IPS-NIHi7 (cell line): ENCODE data around the gene CITED2.

ENCODE experiments used
- DNase-seq: peaks from one replicate; pipeline ENCODE4 v3.0.0; 2012; ENCODE audit warnings: mixed read lengths; ENCODE audit errors: extremely low spot score

The CITED2 gene

DNA sequence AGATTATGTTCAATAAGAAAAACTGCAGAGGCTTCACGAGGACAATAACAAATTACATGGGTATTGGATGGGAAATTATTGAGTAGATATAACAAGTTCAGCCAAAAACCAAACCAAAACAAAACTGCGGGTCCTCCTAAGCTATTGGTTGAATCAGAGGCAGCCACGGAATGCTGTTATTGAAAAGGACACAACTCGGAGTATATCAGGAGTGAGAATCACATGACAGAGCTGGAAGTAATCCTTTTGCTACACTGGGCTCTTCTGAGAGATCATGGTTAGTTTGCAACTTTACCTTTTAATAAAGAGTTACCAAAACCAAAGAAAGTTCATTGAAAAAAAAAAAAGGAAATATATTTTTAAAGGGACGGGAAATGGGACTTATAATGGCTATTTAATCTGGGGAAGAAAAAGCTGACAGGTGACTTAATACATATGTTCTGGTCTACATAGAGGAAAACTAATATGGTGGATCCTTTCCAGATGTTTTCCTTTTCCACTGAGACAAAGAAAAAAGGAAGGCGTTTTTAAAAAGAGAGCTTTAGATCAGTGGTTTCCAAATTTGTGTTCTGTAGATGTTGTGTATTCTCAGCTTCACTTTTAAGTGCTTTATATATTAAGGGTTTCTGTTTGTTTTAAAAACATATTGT lies 6.9 kb upstream of the CITED2 start:
- no peak for DNase-seq

DNA sequence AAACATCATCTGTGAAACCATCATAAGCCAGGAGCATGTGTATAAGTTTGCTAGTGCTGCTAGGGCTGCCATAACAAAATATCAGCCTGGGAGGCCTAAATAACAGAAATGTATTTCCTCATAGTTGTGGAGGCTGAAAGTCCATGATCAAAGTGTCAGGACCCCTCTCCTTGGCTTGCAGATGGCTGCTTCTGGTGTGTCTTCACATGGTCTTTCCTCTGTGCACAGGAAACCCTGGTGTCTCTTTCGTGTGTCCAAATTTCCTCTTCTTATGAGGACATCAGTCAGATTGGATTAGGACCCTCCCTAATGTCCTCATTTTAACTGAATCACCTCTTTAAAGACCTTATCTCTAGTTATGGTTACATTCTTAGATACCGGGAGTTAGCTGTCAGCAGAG lies 6.2 kb upstream of the CITED2 start:
- DNase-seq = no peak

GRCh38 chr6:139380168-139380567 lies 5.7 kb upstream of the CITED2 start:
- no peak for DNase-seq

- no peak for DNase-seq
Measured at GRCh38 chr6:139378882-139379341, 4.5 kb upstream of the CITED2 start.

GRCh38 chr6:139378226-139378625 lies 3.8 kb upstream of the CITED2 start:
- no peak for DNase-seq

DNA sequence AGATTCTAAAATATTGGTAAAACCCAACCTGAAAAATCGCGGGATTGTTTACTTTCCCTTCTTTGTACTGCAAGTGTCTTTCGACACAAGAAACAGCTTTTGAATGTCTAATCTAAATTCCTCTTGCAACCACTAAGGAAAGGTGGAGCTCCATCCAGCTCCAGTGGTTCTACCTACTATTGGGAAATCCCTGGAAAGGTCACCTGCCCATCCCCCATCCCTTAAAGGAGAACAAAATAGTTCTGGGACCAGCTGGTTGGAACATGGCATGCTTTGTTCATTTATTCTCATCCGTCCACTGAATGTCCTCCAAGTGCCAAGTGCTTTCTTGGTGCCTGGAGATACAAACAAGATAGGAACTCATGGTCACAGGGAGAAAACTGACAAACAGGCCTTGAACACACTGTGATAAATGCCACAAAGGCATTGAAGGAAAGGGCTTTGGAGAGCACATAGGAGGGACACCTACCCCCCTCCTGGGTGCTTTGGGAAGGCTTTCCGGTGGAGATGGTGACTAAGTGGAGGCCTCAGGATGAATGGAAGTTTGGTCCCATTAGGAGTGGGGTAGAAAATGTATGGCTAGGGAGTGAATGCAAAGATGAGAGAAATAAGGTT lies 2.3 kb upstream of the CITED2 start:
- no peak for DNase-seq

DNA sequence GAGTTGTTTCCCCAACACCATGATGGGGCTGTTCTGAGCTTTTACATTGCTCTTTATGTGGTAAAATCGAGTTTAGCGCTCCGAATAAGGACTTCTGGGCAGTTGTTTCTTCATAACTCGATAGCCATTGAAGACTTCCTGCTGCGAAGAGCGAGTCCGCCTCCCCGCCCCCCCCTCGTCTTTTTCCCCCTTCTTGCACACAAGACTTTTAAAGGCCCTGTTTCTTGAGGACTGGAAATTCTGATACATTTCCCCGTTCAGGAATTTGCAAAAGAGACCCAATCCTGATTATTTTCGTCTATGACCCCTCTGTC lies 1.5 kb upstream of the CITED2 start:
- no peak for DNase-seq

DNA sequence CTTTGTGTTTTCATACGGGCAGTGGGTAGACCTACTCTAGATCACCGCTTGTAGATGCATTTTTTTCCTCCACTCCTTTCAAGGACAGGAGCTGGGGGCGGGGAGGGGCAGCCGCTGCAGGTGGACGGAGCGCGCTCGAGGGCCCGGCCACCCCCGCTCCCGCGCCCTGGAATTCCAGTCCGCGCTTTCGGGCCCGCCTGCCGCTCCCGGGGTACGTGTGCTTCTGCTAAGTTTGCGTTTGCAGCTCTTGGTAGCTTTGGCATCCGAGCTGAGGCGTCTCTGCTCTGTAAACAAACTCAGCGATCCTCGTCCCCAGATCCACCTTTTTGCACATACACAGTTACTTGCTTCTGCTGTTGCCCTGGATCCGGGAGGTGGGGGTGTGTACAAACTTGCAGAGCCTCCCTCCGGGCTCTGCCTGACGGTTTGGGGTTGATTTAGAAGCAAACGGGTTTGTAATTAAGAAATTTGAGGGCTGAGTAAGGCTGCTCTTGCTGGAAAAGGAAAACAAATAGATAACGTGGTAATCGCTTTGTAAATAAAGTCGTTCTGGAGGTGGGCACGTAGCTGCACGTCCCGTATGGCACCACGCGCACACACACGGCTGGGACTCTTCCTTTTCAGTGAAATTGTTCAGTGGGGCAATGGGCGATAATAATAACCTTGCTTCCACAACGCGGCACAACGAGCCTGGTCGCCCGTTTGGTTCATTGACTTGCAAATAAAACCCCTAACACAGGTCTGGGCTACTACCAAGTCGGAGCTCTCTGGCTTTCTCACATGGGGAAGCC lies 973 bp upstream of the CITED2 start:
- peak; percentile 82 for DNase-seq

DNA sequence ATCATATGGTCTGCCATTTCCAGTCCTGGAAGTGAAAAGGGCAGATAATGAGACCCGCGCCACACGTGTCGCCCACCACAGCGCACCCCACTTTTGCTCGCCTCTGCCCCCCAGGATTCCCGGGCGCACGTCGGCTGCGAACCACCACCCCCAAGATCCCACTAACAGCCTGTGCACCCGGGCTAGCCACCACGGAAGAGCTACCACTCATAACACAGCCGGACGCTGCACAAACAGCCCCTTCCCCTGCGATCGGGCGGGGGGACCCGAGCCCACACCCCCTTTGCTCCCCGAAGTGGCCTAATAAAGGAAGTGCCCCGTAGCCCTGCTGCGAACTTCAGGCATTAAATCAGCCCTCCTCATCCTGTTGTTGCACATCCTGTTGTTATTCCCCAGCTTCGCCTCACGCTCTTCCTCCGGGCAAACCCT lies 506 bp downstream of the CITED2 start:
- no peak for DNase-seq

DNA sequence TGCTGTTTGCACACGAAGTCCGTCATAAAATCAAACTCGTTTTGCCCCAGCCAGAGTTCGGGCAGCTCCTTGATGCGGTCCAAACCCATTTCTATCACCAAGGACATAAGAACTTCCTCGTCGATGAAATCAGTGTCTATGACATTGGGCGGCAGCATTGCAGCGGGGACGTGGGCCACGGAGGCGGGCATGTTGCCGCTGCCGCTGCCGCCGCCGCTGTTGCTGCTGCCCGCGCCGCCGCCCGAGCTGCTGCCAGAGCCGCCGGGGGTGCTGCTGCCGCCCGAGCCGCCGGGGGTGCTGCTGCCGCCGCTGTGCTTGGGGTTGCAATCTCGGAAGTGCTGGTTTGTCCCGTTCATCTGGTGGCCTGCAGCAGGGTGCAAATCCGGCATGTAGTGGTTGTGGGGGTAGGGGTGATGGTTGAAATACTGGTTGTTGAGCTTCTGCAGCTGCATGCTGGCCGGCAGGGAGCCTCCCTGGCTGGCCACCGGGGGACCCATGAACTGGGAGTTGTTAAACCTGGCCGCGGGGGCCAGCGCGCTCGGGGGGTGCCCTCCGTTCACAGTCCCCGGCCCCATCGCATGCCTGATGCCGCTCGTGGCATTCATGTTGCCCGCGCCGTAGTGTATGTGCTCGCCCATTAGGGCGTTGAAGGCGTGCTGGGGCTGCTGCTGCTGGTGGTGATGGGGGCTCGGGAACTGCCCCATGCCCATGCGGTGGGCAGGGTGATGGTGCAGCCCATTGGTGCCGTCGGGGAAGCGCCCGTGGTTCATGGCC lies 1.1 kb downstream of the CITED2 start:
- no peak for DNase-seq

DNA sequence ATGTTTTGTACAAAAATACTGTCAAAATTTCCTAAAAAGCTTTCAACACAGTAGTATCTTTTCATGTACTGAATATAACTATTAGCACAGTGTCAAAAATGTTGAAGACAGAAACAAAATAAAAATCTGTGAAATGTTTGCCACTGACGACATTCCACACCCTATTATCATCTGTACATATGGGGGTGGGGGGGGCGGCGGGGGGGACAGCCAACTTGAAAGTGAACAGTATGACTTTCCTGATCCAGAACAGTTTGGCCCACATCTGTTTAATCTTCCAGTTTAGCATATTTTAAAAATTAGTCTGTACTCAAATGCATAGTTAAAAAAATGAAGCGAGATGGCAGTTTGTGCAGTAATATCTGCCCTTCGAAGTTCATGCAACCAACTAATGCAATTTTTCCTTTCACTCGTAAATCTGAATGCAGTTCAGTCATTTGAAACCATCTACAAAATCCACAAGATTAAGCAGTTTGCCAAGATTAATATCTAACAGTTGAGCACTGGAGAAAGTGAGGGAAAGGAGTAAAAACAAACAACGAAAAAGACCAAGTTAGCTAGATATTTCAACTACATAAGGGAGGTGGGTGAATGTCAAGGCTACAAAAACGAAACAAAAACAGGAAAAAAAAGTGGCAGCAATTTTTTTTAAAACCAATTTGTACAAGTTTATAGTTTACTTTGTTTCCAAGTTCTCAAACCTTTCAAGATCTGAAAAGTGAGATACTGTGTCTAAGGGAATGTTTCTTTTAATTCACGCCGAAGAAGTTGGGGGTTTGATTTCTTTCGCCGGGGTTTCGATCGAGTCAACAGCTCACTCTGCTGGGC lies 1.9 kb downstream of the CITED2 start:
- DNase-seq = no peak

DNA sequence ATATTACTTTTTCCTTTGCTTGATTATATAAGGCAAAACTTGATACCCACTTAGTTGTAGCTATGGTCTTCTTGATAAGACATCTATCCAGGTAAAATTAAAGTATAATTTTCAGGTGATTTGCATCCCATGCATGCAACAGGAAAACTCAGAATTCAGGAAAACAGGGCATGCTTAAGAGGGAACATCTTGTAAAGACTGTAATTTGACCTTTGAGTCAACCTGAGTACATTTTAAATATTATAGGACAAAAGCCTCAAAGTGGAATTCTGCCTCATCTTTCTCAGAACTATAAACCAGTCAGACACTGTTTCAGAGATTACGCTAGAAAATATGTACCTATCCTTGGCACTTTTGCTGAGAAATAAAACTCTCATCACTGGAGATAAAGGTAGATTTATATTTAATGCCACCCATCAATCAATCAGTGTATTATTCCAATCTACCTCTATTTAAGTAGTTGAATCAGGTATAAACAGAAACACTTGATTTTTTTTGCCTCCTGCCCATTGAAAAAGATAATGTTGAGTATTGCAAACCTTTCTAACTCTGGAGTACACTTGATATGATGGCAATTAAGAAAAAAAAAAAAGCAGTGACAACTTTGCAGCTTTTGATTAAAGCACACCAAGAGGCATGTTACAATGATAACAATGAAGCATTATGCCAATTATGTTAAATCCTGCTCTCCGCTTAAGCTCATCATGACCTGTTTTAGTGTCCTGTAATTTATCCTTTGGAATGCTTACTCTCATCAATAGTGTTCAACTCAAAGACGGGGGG lies 2.8 kb downstream of the CITED2 start:
- DNase-seq = no peak

- DNase-seq = no peak
Measured at GRCh38 chr6:139370999-139371345, 3.5 kb downstream of the CITED2 start.

DNA sequence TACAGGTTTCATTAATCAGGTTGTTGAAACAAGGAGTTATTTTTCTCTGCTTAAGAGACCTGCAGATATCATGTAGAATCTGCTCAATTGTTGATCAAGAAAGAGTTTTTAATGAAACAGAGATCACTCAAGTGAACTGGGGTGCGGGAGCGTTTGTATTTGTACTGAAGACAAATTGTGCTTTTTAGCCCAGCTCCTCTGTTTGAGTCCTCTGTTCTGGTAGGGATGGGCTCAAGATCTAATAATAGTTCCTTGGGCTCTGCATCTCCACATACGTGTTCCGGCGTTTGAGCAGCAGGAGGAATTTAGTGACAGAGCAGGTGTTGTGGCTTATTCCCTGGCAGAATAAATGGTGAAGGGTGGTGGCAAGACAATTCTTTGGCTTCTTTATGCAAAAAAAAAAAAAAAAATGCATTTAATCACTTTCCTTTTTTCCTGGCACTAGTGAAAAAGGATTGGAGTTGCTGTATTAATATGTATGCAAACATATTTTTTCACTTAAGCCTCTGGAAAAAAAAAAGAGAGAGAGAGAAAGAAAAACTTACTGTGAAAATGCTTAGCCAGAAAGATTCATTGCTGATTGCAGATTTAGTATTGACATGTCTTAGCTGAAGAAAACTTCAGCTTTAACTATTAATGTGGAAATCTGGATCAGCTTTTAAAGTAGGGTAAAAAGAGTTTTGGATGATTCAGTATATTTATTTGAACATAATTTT lies 4.0 kb downstream of the CITED2 start:
- no peak for DNase-seq

DNA sequence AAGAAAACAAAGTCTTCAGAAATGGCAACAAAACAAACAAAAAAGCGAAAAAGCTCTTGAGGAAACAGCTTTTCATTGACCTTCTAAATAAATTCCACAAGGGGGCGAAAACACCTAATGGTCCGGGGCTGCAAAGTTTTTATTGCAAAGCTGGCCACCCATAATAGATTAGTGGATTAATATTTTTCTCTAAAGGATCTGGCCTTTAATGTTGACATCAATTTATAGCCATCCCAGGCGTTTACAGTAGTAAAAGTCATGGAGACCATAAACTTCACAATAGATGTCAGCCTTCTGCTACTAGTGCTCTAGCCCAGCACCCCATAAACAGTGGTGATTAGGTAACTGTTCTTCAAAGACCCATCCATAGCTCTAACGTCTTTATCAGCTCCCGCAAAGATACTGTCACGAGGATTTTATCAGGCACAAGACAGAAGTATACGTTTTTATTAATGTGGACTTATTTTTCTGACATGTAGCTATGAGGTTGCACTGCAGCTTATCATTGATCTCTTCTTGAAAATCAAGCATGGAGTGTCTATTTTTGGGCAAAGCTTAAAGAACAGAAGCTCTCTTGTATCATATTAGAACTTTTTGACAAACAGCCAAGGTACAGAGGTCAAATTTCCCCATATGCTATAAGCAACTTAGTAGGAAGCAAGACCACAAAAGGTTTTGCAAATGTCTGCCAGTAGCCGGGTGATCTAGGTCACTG lies 4.7 kb downstream of the CITED2 start:
- no peak for DNase-seq

DNA sequence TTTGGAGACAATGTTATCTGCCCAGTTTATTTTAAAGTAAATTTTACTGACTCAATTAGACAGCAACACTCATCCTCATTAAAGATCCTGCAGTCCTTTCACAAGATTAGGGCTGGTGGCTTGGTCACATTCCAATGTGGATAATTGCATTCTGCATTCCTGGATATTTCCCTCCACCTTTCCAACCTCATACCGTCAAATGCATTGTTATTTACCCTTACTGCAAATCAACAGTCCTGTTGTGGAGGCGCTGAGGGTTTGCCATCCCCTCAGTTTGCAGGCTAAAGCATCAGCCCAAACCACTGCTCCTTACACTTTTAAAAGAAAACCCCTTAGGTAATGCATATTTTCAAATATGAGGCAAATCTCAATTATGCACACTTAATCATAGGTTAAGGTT lies 5.4 kb downstream of the CITED2 start:
- DNase-seq = no peak

- DNase-seq = no peak
Measured at GRCh38 chr6:139368661-139369060, 5.8 kb downstream of the CITED2 start.

GRCh38 chr6:139367810-139368351 lies 6.6 kb downstream of the CITED2 start:
- peak; percentile 68 for DNase-seq

DNA sequence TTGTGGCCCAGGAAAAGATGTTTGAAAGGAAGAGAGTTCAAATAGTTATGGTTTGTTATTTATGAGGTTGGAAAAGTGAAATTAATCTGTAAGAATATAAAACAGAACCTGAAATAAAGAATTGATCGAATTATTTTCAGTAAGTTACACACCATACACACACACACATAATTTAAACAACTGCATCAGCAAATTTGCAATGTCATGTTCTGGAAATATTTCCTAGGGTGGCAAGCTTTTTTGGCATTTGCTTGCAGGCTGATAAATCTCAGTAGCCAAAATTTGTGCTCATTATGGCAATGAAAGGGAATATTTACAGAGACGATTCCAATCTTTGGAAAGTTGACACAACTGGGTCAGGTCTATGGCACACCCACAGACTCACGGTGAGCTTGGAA lies 9.5 kb downstream of the CITED2 start:
- DNase-seq = no peak
